NCI-H345 treated with DMSO at 0.1 percent for 48 hours (cell line): ENCODE measurements around the gene CNIH2.
A peak's percentile ranks its signal among the peaks of the same experiment; 100 is the strongest.
"Not testable (repeated sequence)": the region's sequence is repeated elsewhere in the genome, so short reads cannot be mapped to it uniquely, and the experiment has no call there.

Source experiments
- DNase-seq: peaks from one replicate; lab custom pipeline; 2025; ENCODE audit not compliant: unreplicated experiment; lab: John Stamatoyannopoulos, UW

The CNIH2 gene

DNA sequence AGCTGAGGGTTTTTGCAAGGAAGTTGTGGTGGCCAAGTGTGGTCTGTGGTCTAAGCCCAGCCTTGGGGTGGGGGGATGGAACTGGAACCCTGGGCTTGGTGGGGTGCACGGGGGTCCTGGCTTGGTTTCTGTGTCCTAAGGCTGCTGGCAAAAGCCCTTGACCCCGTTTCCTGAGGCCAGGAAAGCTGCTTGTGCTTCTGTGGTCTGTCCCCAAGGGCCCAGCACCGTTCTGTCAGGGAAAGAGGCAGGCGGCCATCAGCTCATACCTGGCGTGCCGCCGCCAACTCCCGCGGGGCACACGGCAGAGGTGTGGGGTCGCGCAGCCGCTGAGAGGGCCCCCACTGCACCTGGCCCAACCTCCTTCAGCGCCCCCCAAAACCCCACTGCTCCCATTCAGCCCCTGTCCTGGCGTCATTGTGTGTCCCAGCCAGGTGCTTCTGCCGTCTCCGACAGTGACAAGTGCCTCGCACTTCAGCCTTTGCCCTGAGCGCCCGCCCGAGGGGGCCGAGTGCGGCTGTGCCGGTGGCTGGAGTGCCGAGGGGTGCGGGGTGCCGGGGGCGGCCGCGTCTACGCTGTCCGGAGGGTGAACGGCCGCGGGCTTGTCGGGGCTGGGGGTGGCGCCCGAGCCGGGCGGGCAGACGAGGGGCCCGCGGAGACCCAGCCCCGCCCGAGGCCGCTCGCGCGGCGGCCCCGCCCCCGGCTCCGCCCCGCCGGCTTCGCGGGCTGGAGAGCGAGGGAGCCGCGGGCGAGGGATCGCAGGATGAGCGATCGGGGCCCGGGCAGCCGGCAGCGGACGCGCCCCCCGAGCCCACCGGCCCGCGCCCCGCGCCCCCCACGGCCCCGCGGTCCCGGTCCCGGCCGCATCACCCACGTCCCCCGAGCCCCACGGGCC is at the start of gene CNIH2:
TSS of gene CNIH2 (plus strand) at position 705 of the 892 bp plus-strand sequence. CDS start 282 bp downstream, outside the sequence.
- DNase-seq = peak; percentile 33

DNA sequence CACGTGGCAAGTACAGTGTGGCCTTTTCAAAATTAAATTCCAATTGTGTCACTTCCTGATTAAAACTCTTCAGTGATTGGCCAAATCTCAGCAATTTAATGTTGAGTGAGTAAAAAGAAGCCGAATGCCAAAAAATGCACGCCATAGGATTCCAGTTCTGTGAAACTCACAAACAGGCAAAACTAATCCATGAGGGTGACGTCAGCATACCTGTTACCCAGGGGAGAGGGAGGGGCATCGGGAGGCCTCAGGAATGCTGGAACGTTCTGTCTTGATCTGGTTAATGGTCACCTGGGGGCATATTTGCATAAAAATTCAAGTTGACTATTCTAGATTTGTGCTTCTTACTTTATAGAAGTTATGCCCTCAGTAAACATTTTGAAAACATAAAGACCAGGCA is 49.5 kb upstream of the CNIH2 start:
- DNase-seq = no peak

DNA sequence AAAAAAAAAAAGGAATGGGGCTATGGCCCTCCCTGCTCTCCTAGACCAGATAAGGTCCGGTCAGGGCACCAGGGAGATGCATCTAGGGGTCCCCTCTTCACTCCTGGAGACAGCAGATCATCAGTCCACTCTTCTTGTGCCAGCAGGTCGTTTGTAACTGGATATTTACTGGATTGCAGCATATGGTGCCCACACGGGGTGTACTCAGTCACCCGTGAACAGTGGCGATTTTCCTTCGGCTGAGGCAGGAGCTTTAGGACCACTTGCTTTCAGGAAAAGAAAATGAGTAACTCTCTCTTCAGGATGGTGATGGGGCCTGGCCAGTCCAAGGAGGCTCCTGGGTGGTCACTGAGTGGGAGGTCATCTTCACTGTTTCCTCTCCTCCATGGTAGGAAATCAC is 47.8 kb upstream of the CNIH2 start:
- DNase-seq = no peak

DNA sequence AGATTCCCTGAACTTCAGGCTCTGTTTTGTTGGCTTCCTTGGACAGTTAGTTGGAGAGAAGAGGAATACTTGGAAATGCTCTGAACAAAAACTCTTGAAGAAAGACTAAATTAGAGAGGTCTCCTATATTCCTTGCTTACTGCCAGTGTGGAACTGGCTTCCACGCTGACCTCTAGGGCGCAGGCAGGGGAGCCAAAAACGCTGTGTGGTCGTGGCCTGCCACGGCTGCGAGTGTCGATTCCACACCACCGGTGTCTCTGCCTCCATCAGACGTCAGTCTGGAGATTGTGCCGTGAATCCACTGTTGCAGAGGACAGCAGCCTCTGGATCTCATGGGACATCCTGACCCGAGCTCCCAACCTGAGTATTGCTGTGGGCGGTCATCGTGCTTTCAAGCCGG is 47.0 kb upstream of the CNIH2 start:
- no peak for DNase-seq

DNA sequence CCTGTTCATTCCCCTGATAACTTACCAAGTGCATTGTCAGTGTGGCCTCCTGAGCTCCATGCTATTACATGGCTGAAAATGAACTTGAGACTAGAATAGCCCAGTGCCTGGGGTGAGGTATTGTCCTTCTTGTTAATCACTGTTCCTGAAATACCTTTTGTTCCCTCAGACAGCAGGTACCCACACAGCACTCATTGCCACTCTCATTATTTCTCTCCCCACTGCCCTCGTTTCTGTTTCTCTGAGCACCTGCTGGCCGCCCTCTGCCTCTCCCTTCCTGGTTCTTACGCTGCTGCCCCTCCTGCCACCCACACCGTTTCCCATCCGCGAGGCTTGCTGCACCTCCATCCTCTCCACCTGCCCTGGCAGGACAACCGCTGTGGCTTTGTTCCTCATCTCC is 46.4 kb upstream of the CNIH2 start:
- DNase-seq = peak; percentile 85

DNA sequence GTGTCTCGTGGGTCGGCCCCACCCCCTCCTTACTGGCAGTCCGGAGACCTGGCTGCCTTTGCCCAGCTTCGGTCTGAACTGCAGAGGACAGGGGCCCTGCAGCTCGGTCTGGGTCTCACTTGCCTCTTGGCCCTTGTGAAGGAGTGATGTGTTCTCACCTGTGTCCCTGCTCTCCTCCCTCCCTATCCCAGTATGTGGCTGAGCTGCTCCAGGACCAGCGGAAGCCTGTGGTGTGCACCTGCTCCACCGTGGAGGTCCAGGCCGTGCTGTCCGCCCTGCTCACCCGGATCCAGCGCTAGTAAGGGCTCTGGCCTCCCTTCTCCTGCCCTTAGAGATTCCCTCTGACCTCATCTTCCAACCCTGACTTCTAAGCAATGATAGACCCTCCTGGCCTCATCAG is 45.2 kb upstream of the CNIH2 start:
- no peak for DNase-seq

DNA sequence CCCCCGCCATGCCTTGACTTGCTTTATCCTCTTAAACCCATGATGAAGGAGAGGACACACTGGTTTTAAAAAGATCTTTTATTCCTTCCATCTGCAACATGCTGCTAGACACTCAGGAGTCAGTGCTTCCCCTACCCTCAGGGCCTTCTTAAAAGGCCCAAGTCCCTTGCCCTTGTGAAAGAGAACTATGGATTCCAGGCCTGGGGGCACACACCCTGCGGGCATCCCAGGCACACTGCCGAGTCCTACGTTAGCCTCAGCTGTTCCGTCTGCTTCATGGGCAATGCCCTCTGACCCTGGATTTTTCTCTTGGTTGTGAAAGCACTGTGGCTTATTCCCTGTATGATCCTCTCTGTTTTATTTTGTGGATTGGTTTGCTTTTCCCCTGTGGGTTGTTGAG is 44.7 kb upstream of the CNIH2 start:
- DNase-seq = no peak

DNA sequence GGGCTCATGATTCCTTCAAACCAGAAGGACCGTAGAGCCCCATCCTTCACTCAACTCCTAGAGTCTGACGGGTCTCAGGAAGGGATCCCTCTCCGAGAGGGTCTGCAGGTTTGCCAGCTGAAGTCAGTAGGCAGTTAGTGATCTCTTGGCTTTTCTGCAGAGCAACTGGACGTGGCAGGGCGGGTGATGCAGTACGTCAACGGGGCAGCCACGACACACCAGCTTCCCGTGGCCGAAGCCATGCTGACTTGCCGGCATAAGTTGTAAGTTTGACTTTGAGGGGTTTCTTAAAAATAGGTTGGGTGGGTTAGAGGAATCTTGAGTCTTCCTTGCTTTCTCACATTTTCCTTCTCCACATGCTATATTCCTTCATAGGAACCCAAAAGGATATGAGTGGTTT is 42.8 kb upstream of the CNIH2 start:
- DNase-seq = no peak

DNA sequence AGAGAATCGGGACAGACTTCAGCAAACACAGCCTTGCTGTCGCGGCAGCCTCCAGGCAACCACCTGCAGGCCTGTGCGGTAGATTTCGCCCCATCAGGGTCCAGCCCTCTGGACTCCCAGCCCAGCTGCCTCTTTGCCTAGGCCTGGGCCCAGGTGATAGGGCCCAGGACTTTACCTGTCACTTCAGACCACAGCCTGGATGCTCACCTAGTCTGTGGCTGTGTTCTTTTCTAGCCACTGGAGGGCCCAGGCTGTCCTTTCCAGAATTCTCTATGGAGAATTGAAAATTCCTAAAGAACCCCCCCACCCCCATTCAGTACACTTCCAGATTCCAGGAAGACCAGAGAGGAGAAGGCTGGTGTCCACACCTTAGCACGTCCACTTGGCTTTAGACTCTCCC is 40.1 kb upstream of the CNIH2 start:
- no peak for DNase-seq

DNA sequence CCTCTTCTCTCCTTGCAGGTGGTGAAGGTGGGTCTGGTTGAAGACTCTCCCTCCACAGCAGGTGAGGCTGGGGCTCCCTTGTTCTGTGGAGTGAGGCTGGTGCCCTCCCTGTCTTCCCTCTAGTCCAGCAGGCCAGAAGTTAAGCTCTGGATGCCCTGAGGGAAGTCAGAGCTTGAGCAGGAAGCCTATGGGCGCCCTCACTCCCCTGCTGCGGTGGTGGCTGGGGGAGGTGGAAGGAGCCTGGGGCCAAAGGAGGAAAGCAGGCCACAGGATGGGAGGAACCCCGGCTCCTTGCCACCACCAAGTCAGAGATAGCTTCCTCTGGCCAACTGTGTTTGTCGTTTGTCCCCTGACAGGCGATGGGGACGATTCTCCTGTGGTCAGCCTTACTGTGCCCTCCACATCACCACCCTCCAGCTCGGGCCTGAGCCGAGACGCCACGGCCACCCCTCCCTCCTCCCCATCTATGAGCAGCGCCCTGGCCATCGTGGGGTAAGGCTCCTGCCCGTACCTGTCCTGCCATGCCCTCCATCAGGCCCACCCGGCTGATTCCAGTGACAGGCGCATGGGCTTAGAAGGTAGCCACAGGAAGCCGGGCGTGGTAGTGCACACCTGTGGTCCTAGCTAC is 39.1 kb upstream of the CNIH2 start:
- DNase-seq = no peak

DNA sequence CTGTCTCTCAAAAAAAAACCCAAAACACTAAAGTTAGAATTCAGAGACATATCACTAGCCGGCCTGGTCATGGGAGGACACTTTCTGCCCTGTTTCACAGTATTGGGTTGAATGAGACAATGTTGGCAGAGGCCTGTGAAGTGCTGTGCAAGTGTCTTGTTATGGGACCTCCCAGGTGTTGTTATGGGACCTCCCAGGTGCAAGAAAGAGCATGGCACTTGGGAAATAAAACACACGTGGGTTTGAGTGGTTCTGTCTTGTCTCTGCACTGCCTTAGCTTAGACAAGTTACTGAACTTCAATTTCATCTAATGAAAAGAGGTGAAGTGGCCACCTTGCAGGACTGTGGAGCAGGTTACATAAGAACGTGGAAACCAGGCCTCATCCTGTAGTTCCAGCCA is 38.5 kb upstream of the CNIH2 start:
- no peak for DNase-seq

DNA sequence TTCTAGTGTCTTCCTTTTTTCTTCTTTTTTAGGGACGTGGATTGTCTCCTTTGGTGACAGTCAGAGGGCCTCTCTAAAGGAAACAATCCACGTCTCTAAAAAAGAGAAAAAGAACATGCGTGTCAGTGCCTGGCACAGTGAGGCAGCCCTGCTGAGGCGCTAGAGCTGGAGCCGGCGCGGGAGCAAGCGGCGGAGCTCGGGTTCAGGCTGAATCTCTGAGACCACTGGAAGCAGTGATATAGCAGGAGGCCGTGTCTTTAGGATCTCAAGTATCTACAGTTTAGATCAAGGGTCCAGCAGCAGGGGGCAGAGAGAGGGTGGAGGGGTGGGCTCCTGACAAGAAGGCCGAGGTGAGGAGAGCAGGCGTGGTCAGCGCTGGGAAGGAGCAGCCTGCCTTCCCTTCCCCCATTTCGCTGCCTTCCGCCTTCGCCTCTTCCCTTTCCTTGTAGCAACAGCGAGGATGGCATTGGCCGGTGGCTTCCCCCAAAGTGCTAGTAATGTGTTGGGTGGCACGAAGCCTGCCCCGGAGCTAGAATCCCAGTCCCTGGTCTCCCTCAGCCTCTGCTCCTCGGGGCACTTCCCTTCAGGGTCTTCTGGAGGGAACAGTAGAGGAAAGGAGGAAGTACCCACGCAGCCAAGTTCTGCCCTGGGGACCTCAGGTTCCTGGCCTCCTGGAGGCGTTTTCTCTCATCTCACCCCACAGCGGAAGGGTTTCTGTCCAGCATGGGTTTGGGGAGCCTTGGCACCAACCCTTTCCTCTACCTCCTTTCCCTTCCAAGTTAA is 37.8 kb upstream of the CNIH2 start:
- DNase-seq = no peak

DNA sequence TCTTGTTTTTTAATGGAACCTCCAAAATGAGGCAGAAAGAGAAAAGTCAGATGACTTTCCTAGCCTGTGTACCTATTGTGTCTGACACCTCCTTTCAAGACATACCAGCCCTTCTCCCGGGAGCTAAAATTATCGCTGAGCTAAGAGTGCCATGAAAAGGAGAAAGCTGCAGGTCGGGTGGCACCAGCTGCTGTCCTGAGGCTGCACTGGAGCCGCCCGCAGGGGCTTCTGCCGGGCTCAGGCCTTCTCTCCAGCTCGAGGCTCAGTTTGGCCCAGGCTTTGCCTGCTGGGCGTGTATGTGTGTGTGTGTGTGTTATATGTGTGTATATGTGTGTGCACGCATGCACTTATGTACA is 37.2 kb upstream of the CNIH2 start:
- DNase-seq = no peak

DNA sequence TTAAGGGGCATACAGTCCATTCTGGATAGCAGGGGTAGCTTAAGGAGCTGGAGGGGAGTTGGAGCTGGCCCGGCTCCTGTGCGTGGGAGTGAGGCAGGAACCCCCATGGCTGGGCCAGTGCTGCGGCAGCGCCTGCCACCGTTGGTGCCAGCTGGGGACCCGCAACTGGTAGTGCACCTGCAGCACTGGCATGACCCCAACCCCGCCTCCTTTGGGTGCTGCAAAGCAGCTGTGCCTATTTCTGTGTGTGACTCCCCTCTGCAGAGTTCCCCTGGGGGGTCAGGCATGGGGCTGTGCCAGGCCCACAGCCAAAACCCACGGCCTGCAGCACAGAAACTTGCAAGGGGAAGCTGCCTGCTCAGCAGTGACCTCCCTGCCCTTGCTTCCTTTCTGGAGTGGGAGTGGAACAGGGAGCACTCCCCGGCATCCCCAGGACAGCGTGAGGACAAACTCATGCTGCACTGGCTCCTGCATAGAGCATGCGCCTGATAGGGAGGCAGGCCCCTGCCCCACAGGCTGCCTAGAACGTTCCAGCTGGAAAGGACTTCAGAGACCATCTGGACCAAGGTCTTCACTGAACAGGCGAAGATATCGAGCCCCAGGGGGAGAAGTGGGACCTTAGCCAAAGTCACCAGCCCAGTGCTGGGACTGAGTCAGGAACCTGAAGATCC is 35.7 kb upstream of the CNIH2 start:
- no peak for DNase-seq

DNA sequence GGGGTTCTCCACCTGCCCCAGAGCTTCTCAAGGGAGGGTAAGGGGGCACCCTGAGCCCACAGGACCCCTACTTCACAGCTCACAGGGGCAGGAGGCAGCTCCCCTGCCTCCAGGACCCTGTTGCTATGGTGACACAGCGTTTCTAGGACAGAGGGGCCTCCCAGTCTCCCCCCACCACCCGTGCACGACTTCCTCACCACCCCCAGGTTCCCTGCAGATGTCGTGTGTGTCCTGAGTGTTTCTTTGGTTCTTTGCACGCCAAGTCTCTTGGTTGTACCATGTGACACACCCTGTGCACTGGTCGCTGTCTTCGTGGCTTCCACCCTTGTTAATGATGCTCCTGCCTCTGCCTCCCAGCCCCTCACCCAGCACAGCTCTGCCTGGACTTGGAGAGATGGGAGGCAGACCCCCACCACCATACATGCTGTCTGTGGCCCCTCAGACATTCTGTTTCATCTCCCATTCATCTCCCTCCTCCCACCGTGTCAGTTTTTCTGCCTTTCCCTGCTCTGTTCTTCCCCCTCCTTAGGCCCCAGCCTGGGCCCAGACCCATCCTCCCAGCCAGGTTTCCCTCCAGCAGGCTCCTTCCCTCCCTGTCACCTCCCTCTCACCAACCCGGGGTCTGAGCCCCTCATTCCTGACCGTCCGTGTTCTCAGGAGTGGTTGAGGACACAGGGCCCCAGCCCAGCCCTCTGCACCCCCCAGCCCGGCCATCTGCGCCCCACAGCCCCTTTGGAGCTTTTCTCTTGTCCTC is 34.0 kb upstream of the CNIH2 start:
- DNase-seq = no peak

DNA sequence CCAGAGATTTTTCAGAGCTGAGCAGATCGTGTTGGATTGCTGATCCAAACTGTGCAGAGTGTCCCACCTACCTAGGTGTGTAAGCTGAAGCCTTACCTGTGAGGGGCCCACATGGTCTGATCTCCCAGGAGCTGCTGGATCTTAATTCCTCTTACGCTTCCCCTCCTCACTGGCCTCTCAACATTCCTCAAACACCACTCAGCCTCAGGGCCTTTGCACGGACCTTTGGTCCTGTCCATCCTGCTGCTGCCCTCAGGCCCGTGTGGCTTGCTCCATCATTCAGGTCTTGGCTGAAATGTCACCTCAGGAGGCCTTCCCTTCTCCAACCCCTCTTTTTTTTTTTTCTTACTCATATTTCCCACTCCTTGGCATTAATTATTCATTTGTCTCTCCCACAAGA is 30.7 kb upstream of the CNIH2 start:
- DNase-seq = no peak

DNA sequence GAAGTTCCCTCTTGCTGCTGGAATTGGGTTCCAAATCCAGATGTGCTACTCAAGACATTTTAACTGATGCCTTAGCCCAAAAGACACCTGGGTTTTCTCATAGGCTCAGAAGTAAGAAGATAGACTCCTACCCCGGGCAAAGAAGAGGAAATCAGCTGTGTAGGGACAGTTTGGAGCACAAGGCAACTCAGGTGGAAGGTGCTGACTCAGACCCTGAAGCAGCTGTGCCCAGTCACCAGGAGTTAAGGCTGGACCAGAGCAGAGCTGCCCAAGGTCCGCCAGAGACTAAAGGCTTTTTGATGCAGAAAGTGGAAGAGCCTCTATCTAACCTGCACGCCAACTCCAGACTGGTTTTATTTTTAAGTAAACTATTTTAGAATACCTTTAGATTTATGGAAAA is 30.2 kb upstream of the CNIH2 start:
- DNase-seq = no peak

DNA sequence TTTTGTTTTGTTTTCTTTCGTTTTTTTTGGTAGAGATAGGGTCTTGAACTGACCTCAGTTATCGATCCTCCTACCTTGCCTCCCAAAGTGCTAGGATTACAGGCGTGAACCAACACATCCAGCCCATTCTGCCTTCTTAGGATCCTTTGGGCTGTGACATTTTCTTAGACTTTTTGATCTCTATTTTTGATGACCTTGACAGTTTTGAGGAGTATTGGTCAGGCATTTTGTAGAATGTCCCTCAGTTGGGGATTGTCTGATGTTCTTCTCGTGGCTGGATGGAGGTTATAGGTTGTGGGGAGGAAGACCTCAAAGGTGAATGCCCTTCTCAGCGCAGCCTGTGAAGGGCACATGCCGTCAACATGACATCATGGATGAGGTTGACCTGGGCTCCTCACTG is 29.1 kb upstream of the CNIH2 start:
- no peak for DNase-seq

DNA sequence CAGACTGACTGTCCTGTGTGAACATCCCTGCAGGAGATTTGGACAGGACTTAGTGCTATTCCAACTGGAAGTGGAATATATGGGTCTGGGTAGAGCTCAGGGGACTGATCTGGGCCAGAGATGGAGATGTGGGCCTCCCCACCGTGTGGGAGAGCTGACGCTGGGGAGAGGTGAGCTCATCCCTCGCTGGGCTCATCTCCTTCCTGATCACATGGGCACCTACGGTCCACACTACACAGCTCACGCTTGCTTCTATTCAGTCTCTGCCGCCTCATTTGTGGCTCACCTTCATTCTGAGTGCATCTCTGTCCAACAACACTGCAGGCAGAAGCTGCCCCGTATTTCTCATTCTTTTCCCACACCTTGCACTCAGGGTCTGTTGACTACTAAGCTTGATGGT is 26.2 kb upstream of the CNIH2 start:
- DNase-seq = no peak

DNA sequence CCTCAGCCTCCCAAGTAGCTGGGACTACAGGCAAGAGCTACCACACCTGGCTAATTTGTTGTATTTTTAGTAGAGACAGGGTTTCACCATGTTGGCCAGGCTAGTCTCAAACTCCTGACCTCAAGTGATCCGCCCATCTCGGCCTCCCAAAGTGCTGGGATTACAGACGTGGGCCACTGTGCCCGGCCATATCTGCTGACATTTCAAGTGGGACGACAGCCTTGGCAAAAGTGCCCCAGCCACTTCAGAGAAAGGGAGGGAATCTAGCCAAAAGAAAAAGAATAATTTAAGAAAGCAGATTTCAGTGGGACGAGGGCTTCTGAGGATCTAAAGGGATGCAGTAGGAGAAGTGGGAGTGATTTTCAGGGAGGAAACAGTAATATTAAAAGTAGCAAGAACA is 24.9 kb upstream of the CNIH2 start:
- not testable (repeated sequence) for DNase-seq

DNA sequence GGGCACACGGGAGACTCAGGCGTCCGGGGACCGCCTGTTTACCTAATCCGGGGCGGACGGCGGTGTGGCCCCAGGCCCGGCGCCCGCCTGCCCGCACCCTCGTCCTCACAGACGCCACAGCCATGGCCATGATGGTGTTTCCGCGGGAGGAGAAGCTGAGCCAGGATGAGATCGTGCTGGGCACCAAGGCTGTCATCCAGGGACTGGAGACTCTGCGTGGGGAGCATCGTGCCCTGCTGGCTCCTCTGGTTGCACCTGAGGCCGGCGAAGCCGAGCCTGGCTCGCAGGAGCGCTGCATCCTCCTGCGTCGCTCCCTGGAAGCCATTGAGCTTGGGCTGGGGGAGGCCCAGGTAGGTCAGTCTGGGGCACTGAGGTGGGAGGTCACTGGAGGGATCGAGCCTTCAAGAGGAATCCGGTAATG is 19.5 kb upstream of the CNIH2 start:
- no peak for DNase-seq
